ENCODE results near the gene HBS1L.

HBS1L gene

GRCh38 chr6:135102191-135102590 lies 47.6 kb upstream of the HBS1L start (continued):
- TF ChIP-seq TSHZ1 (tag by site-specific recombination; IDR thresholded peaks at IDR 0.05; ENCODE audit: borderline replicate concordance) (no peak), ZNF221 (tag by site-specific recombination; IDR thresholded peaks at IDR 0.05; ENCODE audit: borderline replicate concordance) (no peak), ZNF37A (tag by site-specific recombination; IDR thresholded peaks at IDR 0.05) (no peak), ZBTB8A (tag by site-specific recombination; IDR thresholded peaks at IDR 0.05) (no peak), ZNF354C (tag by site-specific recombination; IDR thresholded peaks at IDR 0.05; ENCODE audit: borderline replicate concordance, low read depth) (no peak), ZNF561 (tag by site-specific recombination; IDR thresholded peaks at IDR 0.05; ENCODE audit: borderline replicate concordance) (no peak), HOXC10 (CRISPR knock-in tag; IDR thresholded peaks at IDR 0.05) (no peak), ZSCAN4 (tag by site-specific recombination; IDR thresholded peaks at IDR 0.05) (no peak), KLF16 (tag by site-specific recombination; IDR thresholded peaks at IDR 0.05) (no peak), ZNF664 (tag by site-specific recombination; IDR thresholded peaks at IDR 0.05) (no peak), SETDB1 (IDR thresholded peaks at IDR 0.05; ENCODE audit: insufficient read length, low read length) (no peak)
- TF ChIP-seq, protein P1, sequence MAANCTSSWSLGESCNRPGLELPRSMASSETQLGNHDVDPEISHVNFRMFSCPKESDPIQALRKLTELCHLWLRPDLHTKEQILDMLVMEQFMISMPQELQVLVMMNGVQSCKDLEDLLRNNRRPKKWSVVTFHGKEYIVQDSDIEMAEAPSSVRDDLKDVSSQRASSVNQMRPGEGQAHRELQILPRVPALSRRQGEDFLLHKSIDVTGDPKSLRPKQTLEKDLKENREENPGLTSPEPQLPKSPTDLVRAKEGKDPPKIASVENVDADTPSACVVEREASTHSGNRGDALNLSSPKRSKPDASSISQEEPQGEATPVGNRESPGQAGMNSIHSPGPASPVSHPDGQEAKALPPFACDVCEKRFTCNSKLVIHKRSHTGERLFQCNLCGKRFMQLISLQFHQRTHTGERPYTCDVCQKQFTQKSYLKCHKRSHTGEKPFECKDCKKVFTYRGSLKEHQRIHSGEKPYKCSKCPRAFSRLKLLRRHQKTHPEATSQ (tag by site-specific recombination; IDR thresholded peaks at IDR 0.05), result no peak
- TF ChIP-seq, protein P2, sequence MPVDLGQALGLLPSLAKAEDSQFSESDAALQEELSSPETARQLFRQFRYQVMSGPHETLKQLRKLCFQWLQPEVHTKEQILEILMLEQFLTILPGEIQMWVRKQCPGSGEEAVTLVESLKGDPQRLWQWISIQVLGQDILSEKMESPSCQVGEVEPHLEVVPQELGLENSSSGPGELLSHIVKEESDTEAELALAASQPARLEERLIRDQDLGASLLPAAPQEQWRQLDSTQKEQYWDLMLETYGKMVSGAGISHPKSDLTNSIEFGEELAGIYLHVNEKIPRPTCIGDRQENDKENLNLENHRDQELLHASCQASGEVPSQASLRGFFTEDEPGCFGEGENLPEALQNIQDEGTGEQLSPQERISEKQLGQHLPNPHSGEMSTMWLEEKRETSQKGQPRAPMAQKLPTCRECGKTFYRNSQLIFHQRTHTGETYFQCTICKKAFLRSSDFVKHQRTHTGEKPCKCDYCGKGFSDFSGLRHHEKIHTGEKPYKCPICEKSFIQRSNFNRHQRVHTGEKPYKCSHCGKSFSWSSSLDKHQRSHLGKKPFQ (tag by site-specific recombination; IDR thresholded peaks at IDR 0.05), result no peak

GRCh38 chr6:135097172-135097571 lies 42.5 kb upstream of the HBS1L start:
- peaks cover 3% of the 10 kb centered on the region; the same call in 1 of the 2 replicates for H3K4me1 ChIP-seq (ENCODE audit: control insufficient read depth, insufficient read depth, low read length)
- H3K36me3 ChIP-seq (ENCODE audit: control insufficient read depth in 2 of 2, insufficient read depth in 1 of 2, low read length in 2 of 2), result no peaks in the 10 kb centered on the region
- POLR2A ChIA-PET, result no interaction called here
- H3K27ac ChIP-seq (ENCODE audit: extremely low read depth, low read depth, low read length), result no peak overlapping the region
- no peak overlapping the region for H3K4me3 ChIP-seq (ENCODE audit: low read depth, low read length)
- CTCF ChIA-PET, result interaction anchor here (1.0 kb wide), 1 partner anchor 307 kb away, joined by 3 read pairs; no protein-coding TSS in a partner anchor
- no peaks in the 10 kb centered on the region for H3K9me3 ChIP-seq (ENCODE audit: control insufficient read depth, insufficient read depth, low read depth, low read length)
- no peak for TF ChIP-seq ZXDB (tag by site-specific recombination; IDR thresholded peaks at IDR 0.05)
- TF ChIP-seq ZNF155 (tag by site-specific recombination; IDR thresholded peaks at IDR 0.05), result no peak
- no peak for TF ChIP-seq ZNF654 (tag by site-specific recombination; IDR thresholded peaks at IDR 0.05; ENCODE audit: low read depth)
- TF ChIP-seq ZBTB1 (tag by site-specific recombination; IDR thresholded peaks at IDR 0.05), result no peak
- TF ChIP-seq ZNF175 (tag by site-specific recombination; IDR thresholded peaks at IDR 0.05), result no peak
- TF ChIP-seq, protein P3, sequence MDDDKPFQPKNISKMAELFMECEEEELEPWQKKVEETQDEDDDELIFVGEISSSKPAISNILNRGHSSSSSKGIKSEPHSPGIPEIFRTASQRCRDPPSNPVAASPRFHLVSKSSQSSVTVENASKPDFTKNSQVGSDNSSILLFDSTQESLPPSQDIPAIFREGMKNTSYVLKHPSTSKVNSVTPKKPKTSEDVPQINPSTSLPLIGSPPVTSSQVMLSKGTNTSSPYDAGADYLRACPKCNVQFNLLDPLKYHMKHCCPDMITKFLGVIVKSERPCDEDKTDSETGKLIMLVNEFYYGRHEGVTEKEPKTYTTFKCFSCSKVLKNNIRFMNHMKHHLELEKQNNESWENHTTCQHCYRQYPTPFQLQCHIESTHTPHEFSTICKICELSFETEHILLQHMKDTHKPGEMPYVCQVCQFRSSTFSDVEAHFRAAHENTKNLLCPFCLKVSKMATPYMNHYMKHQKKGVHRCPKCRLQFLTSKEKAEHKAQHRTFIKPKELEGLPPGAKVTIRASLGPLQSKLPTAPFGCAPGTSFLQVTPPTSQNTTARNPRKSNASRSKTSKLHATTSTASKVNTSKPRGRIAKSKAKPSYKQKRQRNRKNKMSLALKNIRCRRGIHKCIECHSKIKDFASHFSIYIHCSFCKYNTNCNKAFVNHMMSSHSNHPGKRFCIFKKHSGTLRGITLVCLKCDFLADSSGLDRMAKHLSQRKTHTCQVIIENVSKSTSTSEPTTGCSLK (tag by site-specific recombination; IDR thresholded peaks at IDR 0.05), result no peak
- TF ChIP-seq ZNF449 (tag by site-specific recombination; IDR thresholded peaks at IDR 0.05), result no peak
- TF ChIP-seq ZFP3 (tag by site-specific recombination; IDR thresholded peaks at IDR 0.05; ENCODE audit: low read depth), result no peak
- no peak for TF ChIP-seq ZNF416 (tag by site-specific recombination; IDR thresholded peaks at IDR 0.05)
- TF ChIP-seq ZNF280D (tag by site-specific recombination; IDR thresholded peaks at IDR 0.05), result no peak
